H1 (cell line): Measurements from ENCODE around the gene DNAJC28. TPM values are rescaled to one million over a fixed set of nuclear protein-coding genes. Genes with fewer than 3 reads are reported as not detected.
A peak's percentile ranks its signal among the peaks of the same experiment; 100 is the strongest.

Experiments
- CTCF ChIA-PET: fragments of 300-600 bp; sonication (Branson Sonifier 250); formaldehyde crosslinking; loops from one replicate; lab custom pipeline; 2021; ENCODE audit not compliant: partially characterized antibody; lab: Charles Lee
- POLR2A ChIA-PET: fragments of 300-600 bp; sonication (Branson Sonifier 250); formaldehyde crosslinking; loops from one replicate; lab custom pipeline; 2021; ENCODE audit warnings: inconsistent platforms; ENCODE audit not compliant: partially characterized antibody; lab: Charles Lee
- DNase-seq, 2 experiments: peaks; one replicate each; pipeline versions ENCODE4 v3.0.0 to v3.0.0-alpha.2; 2010 to 2022; ENCODE audit warnings: low spot score in 2 of 2, low read depth in 1 of 2, mixed read lengths in 1 of 2
- FAIRE-seq: peaks from 2 replicates; lab custom pipeline; 2011; peaks lifted over from hg19 to GRCh38; lab: Jason Lieb, UNC
- H2AFZ ChIP-seq: 2 replicates; pipeline ENCODE4 v1.8.1; 2012; ENCODE audit warnings: low read length, inconsistent platforms
- H2AK5ac ChIP-seq: 2 replicates; pipeline ENCODE4 v1.6.1; 2013; ENCODE audit warnings: low read depth, low read length
- H2BK120ac ChIP-seq: replicated peaks from 2 replicates; pipeline ENCODE3; 2013; ENCODE audit warnings: low read depth, low read length, inconsistent platforms
- H2BK12ac ChIP-seq: 2 replicates; pipeline ENCODE4 v1.6.1; 2013; ENCODE audit warnings: low read depth, low read length
- H2BK15ac ChIP-seq: 2 replicates; pipeline ENCODE4 v1.6.1; 2013; ENCODE audit warnings: low read length
- H2BK20ac ChIP-seq: 2 replicates; pipeline ENCODE4 v1.6.1; 2013; ENCODE audit warnings: low read length
- H2BK5ac ChIP-seq: 2 replicates; pipeline ENCODE4 v1.6.1; 2013; ENCODE audit warnings: low read depth, low read length
- H3K14ac ChIP-seq: 2 replicates; pipeline ENCODE4 v1.6.1; 2013; ENCODE audit warnings: inconsistent platforms; ENCODE audit not compliant: insufficient read length
- H3K18ac ChIP-seq: 2 replicates; pipeline ENCODE4 v1.6.1; 2013; ENCODE audit warnings: low read length; ENCODE audit errors: extremely low read depth
- H3K23ac ChIP-seq: 2 replicates; pipeline ENCODE4 v1.6.1; 2013; ENCODE audit warnings: inconsistent platforms; ENCODE audit not compliant: insufficient read length
- H3K23me2 ChIP-seq: 2 replicates; pipeline ENCODE4 v1.6.1; 2013; ENCODE audit warnings: low read depth, low read length
- H3K27ac ChIP-seq: 2 replicates; pipeline ENCODE4 v1.6.1; 2011; ENCODE audit warnings: low read depth, low read length, inconsistent platforms
- H3K27me3 ChIP-seq, 4 experiments: replicated peaks in 1 of 4; 1 replicate in 1 of 4; 2 replicates in 3 of 4; pipeline versions ENCODE4 v1.6.1 to v1.8.1; 2011 to 2013; ENCODE audit warnings: low read length in 3 of 4, mild to moderate bottlenecking in 3 of 4, inconsistent platforms in 2 of 4, mixed read lengths in 2 of 4, moderate library complexity in 1 of 4; ENCODE audit not compliant: control insufficient read depth in 3 of 4, insufficient read depth in 3 of 4; ENCODE audit errors: extremely low read depth in 1 of 4
- H3K36me3 ChIP-seq, 4 experiments: 2 replicates each; pipeline versions ENCODE4 v1.6.1 to v1.8.1; 2011 to 2013; ENCODE audit warnings: mild to moderate bottlenecking in 4 of 4, low read length in 3 of 4, moderate library complexity in 2 of 4, control low read depth in 1 of 4, inconsistent platforms in 1 of 4; ENCODE audit not compliant: insufficient read depth in 4 of 4, control insufficient read depth in 2 of 4
- H3K4ac ChIP-seq: replicated peaks from 2 replicates; pipeline ENCODE3; 2013; ENCODE audit warnings: low read length, low read depth, mixed read lengths, inconsistent platforms; ENCODE audit not compliant: insufficient read length
- H3K4me1 ChIP-seq, 4 experiments: replicated peaks in 1 of 4; 1 replicate in 1 of 4; 2 replicates in 3 of 4; pipeline versions ENCODE4 v1.6.1 to v1.8.1; 2011 to 2013; ENCODE audit warnings: low read length in 3 of 4, inconsistent platforms in 2 of 4, mixed read lengths in 1 of 4; ENCODE audit not compliant: insufficient read depth in 4 of 4, control insufficient read depth in 3 of 4
- H3K4me2 ChIP-seq, 2 experiments: 2 replicates each; pipeline versions ENCODE4 v1.6.1 to v1.8.1; 2011 to 2013; ENCODE audit warnings: low read depth in 2 of 2, low read length in 2 of 2, control low read depth in 1 of 2, inconsistent platforms in 1 of 2, mild to moderate bottlenecking in 1 of 2; ENCODE audit not compliant: insufficient read depth in 1 of 2
- H3K4me3 ChIP-seq, 4 experiments: fragments of 200-600, 300-600 bp in 1 of 4; sonication (generic), shearing (Covaris generic), sonication (Bioruptor Twin) in 1 of 4; 2 replicates each; pipeline versions ENCODE4 v1.5.1 to v1.8.1; 2011 to 2016; ENCODE audit warnings: low read length in 4 of 4, low read depth in 3 of 4, control low read depth in 2 of 4, inconsistent platforms in 2 of 4, mild to moderate bottlenecking in 2 of 4, mixed read lengths in 1 of 4, moderate library complexity in 1 of 4; ENCODE audit not compliant: insufficient read depth in 2 of 4; ENCODE audit errors: extremely low read depth in 1 of 4
- H3K56ac ChIP-seq: replicated peaks from 2 replicates; pipeline ENCODE3; 2013; ENCODE audit warnings: low read depth, mild to moderate bottlenecking, mixed read lengths, low read length, inconsistent platforms; ENCODE audit not compliant: insufficient read length
- H3K79me1 ChIP-seq: 2 replicates; pipeline ENCODE4 v1.6.1; 2013; ENCODE audit warnings: low read depth, low read length, control low read depth
- H3K79me2 ChIP-seq, 2 experiments: 2 replicates each; pipeline versions ENCODE4 v1.6.1 to v1.8.1; 2012 to 2013; ENCODE audit warnings: low read length in 2 of 2, mild to moderate bottlenecking in 2 of 2, inconsistent platforms in 1 of 2; ENCODE audit not compliant: insufficient read depth in 2 of 2, control insufficient read depth in 1 of 2
- H3K9ac ChIP-seq, 4 experiments: replicated peaks in 1 of 4; 1 replicate in 1 of 4; 2 replicates in 3 of 4; pipeline versions ENCODE4 v1.6.1 to v1.8.1; 2011 to 2013; ENCODE audit warnings: low read depth in 3 of 4, low read length in 3 of 4, control low read depth in 2 of 4, mild to moderate bottlenecking in 2 of 4, moderate library complexity in 2 of 4, inconsistent platforms in 1 of 4; ENCODE audit errors: extremely low read depth in 1 of 4
- H3K9me3 ChIP-seq, 2 experiments: 2 replicates each; pipeline versions ENCODE4 v1.6.1 to v1.8.1; 2012 to 2013; ENCODE audit warnings: mild to moderate bottlenecking in 2 of 2, moderate library complexity in 2 of 2, control low read depth in 1 of 2, inconsistent platforms in 1 of 2, low read depth in 1 of 2, low read length in 1 of 2, mixed read lengths in 1 of 2; ENCODE audit not compliant: insufficient read depth in 2 of 2
- H4K20me1 ChIP-seq, 2 experiments: replicated peaks in 1 of 2; 2 replicates each; pipeline versions ENCODE3 to v1.8.1; 2011 to 2013; ENCODE audit warnings: inconsistent platforms in 2 of 2, low read length in 2 of 2, mild to moderate bottlenecking in 1 of 2; ENCODE audit not compliant: insufficient read depth in 2 of 2, control insufficient read depth in 1 of 2
- H4K5ac ChIP-seq: 2 replicates; pipeline ENCODE4 v1.6.1; 2013; ENCODE audit warnings: low read length, low read depth, mixed read lengths, inconsistent platforms; ENCODE audit not compliant: insufficient read length
- H4K8ac ChIP-seq: 2 replicates; pipeline ENCODE4 v1.8.0; 2013; ENCODE audit warnings: mild to moderate bottlenecking, moderate library complexity, low read length, inconsistent platforms; ENCODE audit not compliant: insufficient read depth; ENCODE audit errors: extremely low read depth
- H4K91ac ChIP-seq: replicated peaks from 2 replicates; pipeline ENCODE3; 2013; ENCODE audit warnings: low read length, mixed read lengths, inconsistent platforms; ENCODE audit not compliant: insufficient read length
- MAFK ChIP-seq: IDR thresholded peaks from 2 replicates; pipeline ENCODE4 v1.6.1; 2012; ENCODE audit warnings: low read depth, mild to moderate bottlenecking, improper control_type of control experiment, low read length
- ZNF274 ChIP-seq: IDR thresholded peaks from 2 replicates; pipeline ENCODE4 v1.7.0; 2012; ENCODE audit warnings: low read length, borderline replicate concordance; ENCODE audit errors: extremely low read depth
- WGBS, 2 experiments: shearing (Covaris generic) in 1 of 2; methylation state at CpG; one replicate each; pipeline versions ENCODE4 v1.1.6 to v1.1.7; 2013 to 2015; ENCODE audit warnings: low lambda C conversion rate in 2 of 2, mixed read lengths in 2 of 2, inconsistent platforms in 1 of 2, low coverage in 1 of 2, missing lambda C conversion rate in 1 of 2; ENCODE audit not compliant: insufficient replicate concordance in 2 of 2, insufficient coverage in 1 of 2, insufficient read length in 1 of 2; ENCODE audit errors: extremely low coverage in 1 of 2, missing lambda C conversion rate in 1 of 2; 5-methylcytosine and 5-hydroxymethylcytosine counted together
- polyA plus RNA-seq, 7 experiments: library from polyadenylated mRNA; depleted of rRNA in 3 of 7; stranded (reverse) in 5 of 7; unstranded in 2 of 7; fragments of >200 nt in 5 of 7; fragments of 200-250 nt in 2 of 7; gene quantifications; 1 replicate in 5 of 7; 2 replicates in 1 of 7; 4 replicates in 1 of 7; pipeline versions ENCODE4 v1.2.1 to v1.2.3, GENCODE V29; 2011 to 2013; ENCODE audit warnings: missing spikeins in 2 of 7, mixed read lengths in 2 of 7
- total RNA-seq: library from RNA; stranded (reverse); fragmentation: NEBNext Ultra II Directional; extraction: Animal tissue kit (Norgen Biotek cat#: 25700); gene quantifications from 2 replicates; pipeline ENCODE4 v1.2.1, GENCODE V29; 2021

The DNAJC28 gene
- total and polyA plus RNA-seq, 2 of the 8 experiments (the other 6 are each of a cell fraction or from before 2014, with no cell fraction given), result 0.97 to 4.3 TPM

DNA sequence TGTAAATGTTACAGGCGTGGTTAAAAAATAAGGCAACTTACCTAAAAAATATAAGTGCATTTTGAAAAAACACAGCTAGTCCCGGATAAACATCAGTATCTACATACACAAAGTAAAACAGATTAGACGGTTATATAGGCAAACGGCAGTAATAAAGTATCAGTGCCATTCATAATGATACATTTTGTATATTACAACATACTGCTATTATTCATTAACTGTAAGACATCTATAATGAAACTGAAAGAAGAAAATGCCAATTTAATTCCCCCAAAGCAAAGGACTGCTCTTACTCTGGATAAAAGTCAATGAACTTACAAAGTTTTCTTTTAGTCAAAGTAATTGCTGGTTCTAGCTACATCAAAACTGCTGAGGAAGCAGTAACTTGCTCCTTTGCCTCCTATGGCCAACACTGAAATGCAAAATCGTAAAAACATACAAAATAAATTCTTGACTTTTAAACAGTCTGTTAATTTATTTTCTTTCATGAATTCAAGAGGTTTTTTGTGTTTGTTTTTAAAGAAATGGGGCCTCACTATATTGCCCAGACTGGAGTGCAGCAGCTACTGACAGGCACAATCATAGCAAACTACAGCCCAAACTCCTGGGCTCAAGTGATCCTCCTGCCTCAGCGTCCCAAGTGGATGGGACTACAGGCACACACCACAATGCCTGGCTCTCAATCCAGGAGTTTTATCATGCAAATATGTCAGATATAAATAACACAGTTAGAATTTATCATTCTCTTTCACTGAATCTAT is 35.6 kb downstream of the DNAJC28 start:
- no peaks in the 10 kb centered on the region for H3K9me3 ChIP-seq
- H3K18ac ChIP-seq, result no peak overlapping the region
- no peak overlapping the region for H2BK5ac ChIP-seq
- no peak overlapping the region for H3K4me2 ChIP-seq
- no peaks in the 10 kb centered on the region for H3K79me2 ChIP-seq
- no peak overlapping the region for H2BK15ac ChIP-seq
- H3K14ac ChIP-seq, result no peak overlapping the region
- H3K27ac ChIP-seq, result no peak overlapping the region
- no peak overlapping the region for H2BK12ac ChIP-seq
- DNase-seq (no peak), FAIRE-seq (no peak)
- no peak overlapping the region for H4K8ac ChIP-seq
- no peak overlapping the region for H3K9ac ChIP-seq
- H3K23me2 ChIP-seq, result no peaks in the 10 kb centered on the region
- no peak overlapping the region for H4K91ac ChIP-seq
- H4K20me1 ChIP-seq, result no peaks in the 10 kb centered on the region
- H2AK5ac ChIP-seq, result no peak overlapping the region
- H3K56ac ChIP-seq, result no peak overlapping the region
- POLR2A ChIA-PET, result interaction anchor here (1.1 to 1.4 kb wide), 2 partner anchors 13 to 19 kb away, joined by 3 to 4 read pairs; no protein-coding TSS in a partner anchor
- H3K4me1 ChIP-seq, result no peaks in the 10 kb centered on the region
- peaks cover 0 to 4% (median under 1%) of the 10 kb centered on the region in 4 experiments; a peak in 3 of 8 replicates for H3K36me3 ChIP-seq
- no peak overlapping the region for H2BK120ac ChIP-seq
- H2AFZ ChIP-seq, result no peak overlapping the region
- no peak overlapping the region for H3K4ac ChIP-seq
- no peak overlapping the region for H2BK20ac ChIP-seq
- H3K23ac ChIP-seq, result no peak overlapping the region
- 88% methylated on average over 6 of the region's 6 CpGs; no CpG with 5 or more reads in 1 of the 2 experiments for WGBS, 2 experiments
- CTCF ChIA-PET, result interaction anchor here (0.7 to 1.4 kb wide), 5 partner anchors 10 to 108 kb away, joined by 3 to 5 read pairs (median 3); no protein-coding TSS in a partner anchor
- H3K79me1 ChIP-seq, result no peaks in the 10 kb centered on the region
- no peaks in the 10 kb centered on the region for H3K27me3 ChIP-seq
- H3K4me3 ChIP-seq, result no peak overlapping the region
- H4K5ac ChIP-seq, result no peak overlapping the region
- TF ChIP-seq ZNF274, result no peak
- TF ChIP-seq MAFK, result peak; percentile 52; the same call in 1 of the 2 replicates
